ENCODE data around the gene DRICH1. TPM values are rescaled to one million over a fixed set of nuclear protein-coding genes. Genes with fewer than 3 reads are reported as not detected.

Gene DRICH1, protein sequence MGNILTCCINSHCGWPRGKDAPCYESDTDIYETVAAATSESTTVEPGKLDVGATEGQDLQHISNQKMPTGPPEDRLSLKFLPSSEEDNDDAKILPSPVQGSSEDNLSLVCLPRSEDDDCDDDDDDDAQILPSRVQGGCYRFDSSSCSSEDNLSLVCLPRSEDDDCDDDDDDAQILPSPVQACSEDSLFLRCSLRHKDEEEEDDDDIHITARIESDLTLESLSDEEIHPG
- total RNA-seq, result not detected in 2 replicates

DNA sequence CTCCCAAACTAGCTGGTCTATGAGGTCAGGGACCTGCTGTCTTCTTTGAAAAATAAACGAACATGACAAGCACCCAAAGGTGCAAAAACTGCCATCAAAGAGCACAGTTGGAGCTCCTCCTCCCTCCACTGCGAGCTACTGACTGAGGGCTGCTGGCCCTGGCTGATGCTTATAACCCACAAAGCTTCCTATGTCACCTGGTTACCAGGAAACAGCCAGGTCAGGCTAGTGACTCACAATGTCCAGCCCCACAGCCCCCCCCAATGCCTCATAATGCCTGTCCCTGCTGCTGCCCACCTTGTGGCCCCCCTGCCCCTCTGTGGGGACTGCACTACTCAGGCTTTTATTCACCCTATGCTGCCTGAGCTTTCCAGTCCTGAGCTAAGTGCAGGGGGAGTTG lies at the start of gene DRICH1:
Gene DRICH1, minus strand, starts transcription at position 144 of the 400 bp plus-strand sequence. CDS start 298 bp downstream, outside the sequence.

DNA sequence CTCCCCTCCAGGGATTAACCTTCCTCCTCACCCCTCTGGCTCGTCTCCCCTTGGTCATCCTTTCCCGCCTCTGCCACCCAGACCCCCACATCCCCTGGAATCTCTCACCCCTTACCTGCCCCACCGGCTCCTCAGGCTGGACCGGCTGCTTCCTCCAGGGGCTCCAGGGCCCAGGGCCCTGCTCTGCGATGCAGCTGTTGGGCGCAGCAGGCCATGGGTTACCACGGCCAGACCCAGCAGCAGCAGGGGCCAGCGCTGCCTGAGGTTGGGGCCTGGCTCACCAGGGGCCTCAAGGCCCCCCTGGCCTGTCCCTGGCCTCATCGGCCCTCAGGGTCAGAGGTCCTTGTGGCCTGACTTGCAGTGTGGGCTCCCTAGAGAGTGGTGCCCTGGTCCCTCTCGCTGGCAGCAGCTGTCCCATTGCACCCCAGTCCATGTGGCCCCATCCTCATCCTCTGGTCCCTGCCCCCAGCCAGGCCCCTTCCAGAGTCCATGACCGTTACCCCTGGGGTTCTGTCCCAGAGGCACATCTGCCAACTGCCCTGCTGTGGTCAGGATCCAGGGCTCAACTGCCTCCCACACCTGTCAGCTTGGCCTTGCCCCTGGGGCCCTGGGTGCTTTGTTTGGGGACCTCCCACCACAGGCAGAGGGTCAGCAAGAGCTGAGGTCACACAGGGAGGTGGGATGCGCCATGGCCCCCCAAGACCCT lies 52.1 kb downstream of the DRICH1 start, which contains the start of gene IGLL1:
Gene IGLL1, minus strand, starts transcription at position 421 of the 706 bp plus-strand sequence. Its CDS starts 100 bp downstream, at position 321.

Other genes starting within 250 kb of the DRICH1 start
- gene IGLL1, start 52.0 kb downstream of the DRICH1 start, total RNA-seq, result not detected in 2 replicates
- not detected in 2 replicates for gene RGL4, start 58.7 kb upstream of the DRICH1 start, total RNA-seq
- gene ZNF70, start 118.8 kb upstream of the DRICH1 start, total RNA-seq, result 2.2 and 2.7 TPM in 2 replicates
- gene VPREB3, start 122.1 kb upstream of the DRICH1 start, total RNA-seq, result not detected in 2 replicates
- gene C22orf15, start 130.7 kb upstream of the DRICH1 start, total RNA-seq, result not detected in 2 replicates
- gene CHCHD10, start 135.7 kb upstream of the DRICH1 start, total RNA-seq, result 8.1 and 23.5 TPM in 2 replicates
- gene MMP11, start 140.5 kb upstream of the DRICH1 start, total RNA-seq, result 4.1 and 5.2 TPM in 2 replicates
- 111 and 119 TPM in 2 replicates for gene SMARCB1, start 154.6 kb upstream of the DRICH1 start, total RNA-seq
- 0.07 and 3.1 TPM in 2 replicates for gene DERL3, start 206.7 kb upstream of the DRICH1 start, total RNA-seq
- 4.5 and 5.0 TPM in 2 replicates for gene SLC2A11, start 225.6 kb upstream of the DRICH1 start, total RNA-seq